Skin of body (tissue), 2 donors: Measurements from ENCODE around the gene TMEM183A. TPM values are rescaled to one million over a fixed set of nuclear protein-coding genes. Genes with fewer than 3 reads are reported as not detected.

Experiments
- DNase-seq: peaks from one replicate; lab custom pipeline; 2025; lab: John Stamatoyannopoulos, UW
- total RNA-seq: library from RNA; depleted of rRNA; stranded (reverse); fragments of >200 nt; gene quantifications from one replicate; pipeline ENCODE4 v1.2.3, GENCODE V29; 2014

Gene TMEM183A
- total RNA-seq, 1 donor from 2014 or later, result 44.7 TPM

GRCh38 chr1:203066965-203067364 lies 59.8 kb downstream of the TMEM183A start:
- DNase-seq, result no peak

GRCh38 chr1:203069030-203069747 lies 62.0 kb downstream of the TMEM183A start:
- peak; percentile 32 for DNase-seq

GRCh38 chr1:203072002-203072602 lies 64.9 kb downstream of the TMEM183A start:
- no peak for DNase-seq

- no peak for DNase-seq
Observed at GRCh38 chr1:203072911-203073310, 65.7 kb downstream of the TMEM183A start.

- DNase-seq, result no peak
Observed at GRCh38 chr1:203073469-203073868, 66.3 kb downstream of the TMEM183A start.

Other genes with a start within 250 kb of the TMEM183A start
- 170 TPM for gene KDM5B, start 199.0 kb upstream of the TMEM183A start, total RNA-seq
- not detected for gene PCAT6, start 196.4 kb upstream of the TMEM183A start, total RNA-seq
- 4.8 TPM for gene RABIF, start 118.2 kb upstream of the TMEM183A start, total RNA-seq
- gene KLHL12, start 80.1 kb upstream of the TMEM183A start, total RNA-seq, result 21.3 TPM
- 95.8 TPM for gene ADIPOR1, start 49.1 kb upstream of the TMEM183A start, total RNA-seq
- gene CYB5R1, start 40.1 kb upstream of the TMEM183A start, total RNA-seq, result 48.3 TPM
- gene PPFIA4, start 19.1 kb downstream of the TMEM183A start, total RNA-seq, result 4.2 TPM
- 11.0 TPM for gene MYOG, start 78.6 kb downstream of the TMEM183A start, total RNA-seq
- 1.1 TPM for gene ADORA1, start 120.4 kb downstream of the TMEM183A start, total RNA-seq
- 2.1 TPM for gene MYBPH, start 168.5 kb downstream of the TMEM183A start, total RNA-seq
- 42.2 TPM for gene CHI3L1, start 179.3 kb downstream of the TMEM183A start, total RNA-seq
- gene CHIT1, start 222.3 kb downstream of the TMEM183A start, total RNA-seq, result 2.6 TPM